ENCODE results near the gene XPC. TPM values are rescaled to one million over a fixed set of nuclear protein-coding genes. Genes with fewer than 3 reads are reported as not detected.

XPC gene
- total RNA-seq, 6 experiments from 2014 or later: 14.4 to 23.1 (median 20.0) TPM

GRCh38 chr3:14201940-14202684 is 23.7 kb upstream of the XPC start:
- TF ChIP-seq CTCF (IDR thresholded peaks at IDR 0.05) (no peak), POLR2A (IDR thresholded peaks at IDR 0.05) (no peak)
- Histone ChIP-seq H3K27ac (peak overlapping the region; percentile 6 to 48 (median 44)), H3K4me1 (peaks cover 0 to 42% (median 20%) of the 10 kb centered on the region in 4 donors), H3K9me3 (no peaks in the 10 kb centered on the region), H3K27me3 (no peaks in the 10 kb centered on the region), H3K4me3 (no peak overlapping the region), H3K36me3 (peaks cover 0 to 7% (median 0%) of the 10 kb centered on the region in 4 donors)
- WGBS (ENCODE audit: insufficient coverage, low coverage, low lambda C conversion rate, missing lambda C conversion rate): 15% methylated on average over 3 of the region's 7 CpGs
- intact Hi-C loops (cut with DNase I): loop anchor here (10.0 kb wide), 2 partner anchors 63 to 263 kb away; no protein-coding TSS in a partner anchor
- DNase-seq (peak; percentile 72 to 93 (median 92)), ATAC-seq (peak; percentile 75 to 88 (median 86))

GRCh38 chr3:14200841-14201240 is 22.4 kb upstream of the XPC start:
- H3K4me3 ChIP-seq: no peak overlapping the region
- no peak for TF ChIP-seq POLR2A (IDR thresholded peaks at IDR 0.05)
- no peak for TF ChIP-seq CTCF (IDR thresholded peaks at IDR 0.05)
- H3K27me3 ChIP-seq: no peaks in the 10 kb centered on the region
- peaks cover 0 to 42% (median 20%) of the 10 kb centered on the region in 4 donors for H3K4me1 ChIP-seq
- H3K27ac ChIP-seq: peak overlapping the region in 1 of 3 donors; percentile 48
- 88% methylated on average over 3 of the region's 4 CpGs for WGBS (ENCODE audit: insufficient coverage, low coverage, low lambda C conversion rate, missing lambda C conversion rate)
- DNase-seq (no peak), ATAC-seq (no peak)
- H3K9me3 ChIP-seq: no peaks in the 10 kb centered on the region
- peaks cover 0 to 7% (median 0%) of the 10 kb centered on the region in 4 donors for H3K36me3 ChIP-seq
- intact Hi-C loops (cut with DNase I): loop anchor here (10.0 kb wide), 2 partner anchors 64 to 264 kb away; no protein-coding TSS in a partner anchor

DNA sequence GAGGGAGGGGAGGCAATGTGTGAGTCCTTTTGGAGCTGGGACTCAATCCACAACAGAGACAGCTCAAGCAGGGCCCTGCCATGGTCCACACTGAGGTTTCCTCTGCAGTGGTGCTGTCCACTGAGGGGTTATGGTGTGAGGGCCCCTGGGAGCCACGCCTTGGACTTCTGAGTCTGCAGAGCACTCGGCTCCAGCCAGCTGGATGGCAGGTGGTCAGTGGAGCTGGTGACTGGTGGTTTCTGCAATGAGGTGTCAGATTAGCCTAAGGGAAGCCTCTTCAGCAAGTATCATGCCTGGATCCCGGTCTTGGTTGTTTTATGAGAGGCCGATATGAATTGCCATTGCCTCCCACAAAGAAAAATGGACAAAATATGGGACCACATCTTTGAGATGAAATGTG is 21.9 kb upstream of the XPC start:
- TF ChIP-seq POLR2A (IDR thresholded peaks at IDR 0.05) (no peak), CTCF (IDR thresholded peaks at IDR 0.05) (no peak)

DNA sequence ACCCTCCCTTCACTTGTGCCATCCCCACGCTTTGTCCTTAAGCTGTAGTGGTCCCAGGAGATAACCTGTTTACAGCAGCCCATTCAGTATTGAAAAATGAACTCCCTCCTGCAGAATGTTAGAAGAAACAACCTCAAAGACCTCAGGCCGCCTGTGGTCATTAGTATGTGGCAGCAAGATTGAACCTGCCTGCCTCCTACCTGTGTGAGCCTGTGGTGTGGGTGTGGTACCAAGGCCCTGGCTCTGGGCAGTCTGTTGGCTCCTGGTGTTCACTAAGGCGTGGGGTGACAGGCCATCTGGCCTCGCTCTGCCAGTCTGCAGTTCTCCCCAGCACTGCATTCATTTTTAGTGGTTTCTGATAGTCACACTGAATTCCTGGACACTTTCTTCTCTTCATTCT is 21.2 kb upstream of the XPC start:
- ATAC-seq (no peak), DNase-seq (no peak)
- intact Hi-C loops (cut with DNase I): loop anchor here (10.0 kb wide), 2 partner anchors 65 to 265 kb away; no protein-coding TSS in a partner anchor
- WGBS (ENCODE audit: insufficient coverage, low coverage, low lambda C conversion rate, missing lambda C conversion rate): 69% methylated on average over 3 of the region's 4 CpGs
- no peaks in the 10 kb centered on the region for H3K9me3 ChIP-seq
- TF ChIP-seq CTCF (IDR thresholded peaks at IDR 0.05) (no peak), POLR2A (IDR thresholded peaks at IDR 0.05) (no peak)
- H3K4me1 ChIP-seq: peaks cover 0 to 37% (median 17%) of the 10 kb centered on the region in 4 donors
- H3K27me3 ChIP-seq: no peaks in the 10 kb centered on the region
- no peak overlapping the region for H3K27ac ChIP-seq
- peaks cover 0 to 7% (median 0%) of the 10 kb centered on the region in 4 donors for H3K36me3 ChIP-seq
- no peak overlapping the region for H3K4me3 ChIP-seq

More for the DNA sequence above, 21.9 kb upstream of the XPC start:
- no peaks in the 10 kb centered on the region for H3K9me3 ChIP-seq
- no peaks in the 10 kb centered on the region for H3K27me3 ChIP-seq
- ATAC-seq (no peak), DNase-seq (no peak)
- H3K36me3 ChIP-seq: peaks cover 0 to 7% (median 0%) of the 10 kb centered on the region in 4 donors
- peaks cover 0 to 40% (median 19%) of the 10 kb centered on the region in 4 donors for H3K4me1 ChIP-seq
- no peak overlapping the region for H3K27ac ChIP-seq
- H3K4me3 ChIP-seq: no peak overlapping the region
- intact Hi-C loops (cut with DNase I): loop anchor here (10.0 kb wide), 2 partner anchors 65 to 265 kb away; no protein-coding TSS in a partner anchor
- WGBS (ENCODE audit: insufficient coverage, low coverage, low lambda C conversion rate, missing lambda C conversion rate): 94% methylated on average over 2 of the region's 4 CpGs

All from right lobe of liver (tissue), 6 donors.